ENCODE measurements around the gene MXD3. TPM values are rescaled to one million over a fixed set of nuclear protein-coding genes. Genes with fewer than 3 reads are reported as not detected.
"Not testable (repeated sequence)": the region's sequence is repeated elsewhere in the genome, so short reads cannot be mapped to it uniquely, and the experiment has no call there.

The MXD3 gene
- total RNA-seq, 4 donors from 2014 or later = 2.0 to 11.7 (median 7.8) TPM

- intact Hi-C loops (cut with DNase I) = no loop called here
- DNase-seq = no peak
- H3K4me3 ChIP-seq (replicated peaks in 1 of 3) = no peak overlapping the region
- TF ChIP-seq POLR2A (IDR thresholded peaks at IDR 0.05) (no peak), CTCF (IDR thresholded peaks at IDR 0.05) (no peak)
- no peaks in the 10 kb centered on the region for H3K9me3 ChIP-seq
- H3K27ac ChIP-seq = no peak overlapping the region
- no peaks in the 10 kb centered on the region for H3K27me3 ChIP-seq
- H3K36me3 ChIP-seq = peaks cover 0 to 2% of the 10 kb centered on the region in 2 donors
- H3K4me1 ChIP-seq = peaks cover 3 to 12% of the 10 kb centered on the region in 2 donors
- WGBS, 2 donors = 92 to 97% methylated on average over 6 of the region's 6 CpGs
Measured at GRCh38 chr5:177344891-177345290, 33.2 kb upstream of the MXD3 start.

GRCh38 chr5:177343777-177344176 lies 32.1 kb upstream of the MXD3 start:
- no peaks in the 10 kb centered on the region for H3K27me3 ChIP-seq
- no peak overlapping the region for H3K4me3 ChIP-seq (replicated peaks in 1 of 3)
- WGBS, 2 donors = 95 to 99% methylated on average over 6 of the region's 6 CpGs
- no peak overlapping the region for H3K27ac ChIP-seq
- peaks cover 0 to under 1% of the 10 kb centered on the region in 2 donors for H3K4me1 ChIP-seq
- intact Hi-C loops (cut with DNase I) = no loop called here
- H3K36me3 ChIP-seq = peaks cover 0 to 2% of the 10 kb centered on the region in 2 donors
- H3K9me3 ChIP-seq = no peaks in the 10 kb centered on the region
- TF ChIP-seq CTCF (IDR thresholded peaks at IDR 0.05) (no peak), POLR2A (IDR thresholded peaks at IDR 0.05) (no peak)
- no peak for DNase-seq

GRCh38 chr5:177343000-177343399 lies 31.3 kb upstream of the MXD3 start:
- 93 to 95% methylated on average over 14 of the region's 14 CpGs for WGBS, 2 donors
- H3K27me3 ChIP-seq; H3K27ac ChIP-seq; intact Hi-C loops (cut with DNase I); H3K36me3 ChIP-seq; H3K4me1 ChIP-seq; H3K4me3 ChIP-seq (replicated peaks in 1 of 3); H3K9me3 ChIP-seq; DNase-seq: not testable (repeated sequence)

GRCh38 chr5:177339107-177339638 lies 27.5 kb upstream of the MXD3 start:
- Histone ChIP-seq H3K27me3 (no peaks in the 10 kb centered on the region), H3K27ac (no peak overlapping the region), H3K36me3 (peaks cover 37 to 43% of the 10 kb centered on the region in 2 donors), H3K4me1 (no peaks in the 10 kb centered on the region), H3K4me3 (replicated peaks in 1 of 3) (no peak overlapping the region), H3K9me3 (no peaks in the 10 kb centered on the region)
- 77% methylated on average over 9 to 11 of the region's 11 CpGs for WGBS, 2 donors
- DNase-seq = no peak
- intact Hi-C loops (cut with DNase I) = no loop called here
- no peak for TF ChIP-seq POLR2A (IDR thresholded peaks at IDR 0.05)
- no peak for TF ChIP-seq CTCF (IDR thresholded peaks at IDR 0.05)

- no peaks in the 10 kb centered on the region for H3K9me3 ChIP-seq
- H3K4me3 ChIP-seq (replicated peaks in 1 of 3) = no peak overlapping the region
- no peaks in the 10 kb centered on the region for H3K4me1 ChIP-seq
- intact Hi-C loops (cut with DNase I) = no loop called here
- WGBS, 2 donors = 84 to 86% methylated on average over 17 to 19 of the region's 22 CpGs
- H3K36me3 ChIP-seq = peaks cover 44 to 50% of the 10 kb centered on the region in 2 donors
- TF ChIP-seq POLR2A (IDR thresholded peaks at IDR 0.05) (no peak), CTCF (IDR thresholded peaks at IDR 0.05) (no peak)
- no peak overlapping the region for H3K27ac ChIP-seq
- no peaks in the 10 kb centered on the region for H3K27me3 ChIP-seq
- no peak for DNase-seq
Measured at GRCh38 chr5:177338251-177339106, 26.8 kb upstream of the MXD3 start.
